Right lobe of liver (tissue), 4 donors: ENCODE results near the gene THSD7B.

Experiments used
- POLR2A ChIP-seq: fragments of 450-650 bp; IDR thresholded peaks from one replicate; pipeline ENCODE4 v1.6.1; 2017; ENCODE audit warnings: antibody characterized with exemption, mild to moderate bottlenecking
- TF ChIP-seq, protein P1 (sequence below), 4 donors: fragments of 200-600 bp in 3 of 4; fragments of 450-650 bp in 1 of 4; IDR thresholded peaks; one replicate each; pipeline versions ENCODE4 v1.5.1 to v1.8.0; 2016 to 2022; ENCODE audit warnings: antibody characterized with exemption in 4 of 4, mild to moderate bottlenecking in 2 of 4
- donor health status: DM: no; HTN: no; CAD: no.
- donor health status: DM: no; HTN: no; CAD: no.
- donor health status: DM: no; HTN: yes; CAD: no.

DNA sequence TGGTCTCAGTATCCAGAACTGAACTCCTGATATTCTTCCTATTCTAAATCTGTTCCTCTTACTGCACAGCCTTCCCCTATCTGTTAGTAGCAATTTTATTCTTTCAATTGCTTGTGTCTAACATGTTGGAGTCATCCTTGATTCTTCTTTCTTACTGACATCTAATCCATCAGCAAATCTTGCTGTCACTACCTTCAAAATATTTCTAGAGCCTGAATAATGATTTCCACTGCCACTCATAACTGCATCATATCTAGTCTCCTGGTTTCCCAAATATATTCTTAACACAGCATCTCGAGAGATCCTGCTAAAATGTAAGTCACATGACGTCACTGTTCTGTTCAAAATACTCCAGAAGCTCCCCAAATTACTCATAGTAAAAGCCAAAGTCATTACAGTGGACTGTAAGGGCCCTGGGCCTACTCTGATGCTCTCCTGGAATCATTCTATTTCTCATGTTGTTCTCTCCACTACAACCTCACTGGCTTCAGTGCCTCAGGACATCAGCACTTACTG, 95.2 kb downstream of the THSD7B start:
- TF ChIP-seq, protein P1, sequence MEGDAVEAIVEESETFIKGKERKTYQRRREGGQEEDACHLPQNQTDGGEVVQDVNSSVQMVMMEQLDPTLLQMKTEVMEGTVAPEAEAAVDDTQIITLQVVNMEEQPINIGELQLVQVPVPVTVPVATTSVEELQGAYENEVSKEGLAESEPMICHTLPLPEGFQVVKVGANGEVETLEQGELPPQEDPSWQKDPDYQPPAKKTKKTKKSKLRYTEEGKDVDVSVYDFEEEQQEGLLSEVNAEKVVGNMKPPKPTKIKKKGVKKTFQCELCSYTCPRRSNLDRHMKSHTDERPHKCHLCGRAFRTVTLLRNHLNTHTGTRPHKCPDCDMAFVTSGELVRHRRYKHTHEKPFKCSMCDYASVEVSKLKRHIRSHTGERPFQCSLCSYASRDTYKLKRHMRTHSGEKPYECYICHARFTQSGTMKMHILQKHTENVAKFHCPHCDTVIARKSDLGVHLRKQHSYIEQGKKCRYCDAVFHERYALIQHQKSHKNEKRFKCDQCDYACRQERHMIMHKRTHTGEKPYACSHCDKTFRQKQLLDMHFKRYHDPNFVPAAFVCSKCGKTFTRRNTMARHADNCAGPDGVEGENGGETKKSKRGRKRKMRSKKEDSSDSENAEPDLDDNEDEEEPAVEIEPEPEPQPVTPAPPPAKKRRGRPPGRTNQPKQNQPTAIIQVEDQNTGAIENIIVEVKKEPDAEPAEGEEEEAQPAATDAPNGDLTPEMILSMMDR (IDR thresholded peaks at IDR 0.05): no peak
- no peak for TF ChIP-seq POLR2A
